Subcutaneous adipose tissue (tissue), 4 donors: ENCODE measurements around the gene PPIL6. TPM values are rescaled to one million over a fixed set of nuclear protein-coding genes. Genes with fewer than 3 reads are reported as not detected.

Experiments
- total RNA-seq, 4 donors: library from RNA; depleted of rRNA; stranded (reverse); fragments of >200 nt; gene quantifications; one replicate each; pipeline ENCODE4 v1.1.0, GENCODE V29; 2016
- TF ChIP-seq, protein P1 (sequence below): fragments of 450-650 bp; IDR thresholded peaks from one replicate; pipeline ENCODE4 v1.5.1; 2016; ENCODE audit warnings: low read depth, mild to moderate bottlenecking, control low read depth, antibody characterized with exemption, moderate library complexity

Gene PPIL6
- total RNA-seq, 4 donors from 2014 or later, result 0.57 to 8.8 (median 4.7) TPM

DNA sequence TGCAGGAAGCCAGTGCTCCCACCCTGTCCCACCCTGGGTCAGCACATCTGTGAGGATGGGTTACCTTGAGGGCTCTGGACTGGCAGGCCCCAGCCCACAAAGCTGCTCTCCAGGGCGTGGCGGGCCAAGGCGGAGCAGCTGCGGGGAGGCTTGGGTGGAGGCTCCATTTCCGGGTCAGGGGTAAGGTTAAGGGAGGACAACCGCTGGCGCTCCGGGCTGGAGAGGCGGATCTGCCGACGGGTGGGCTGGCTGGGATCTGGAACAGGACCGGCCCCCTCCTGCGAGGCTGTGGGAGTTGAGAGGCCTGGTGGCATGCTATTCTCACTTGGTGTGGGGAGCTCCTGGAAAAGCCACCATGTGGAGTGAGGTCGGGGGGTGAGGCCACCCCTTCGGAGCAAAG is 5.6 kb upstream of the PPIL6 start:
- TF ChIP-seq, protein P1, sequence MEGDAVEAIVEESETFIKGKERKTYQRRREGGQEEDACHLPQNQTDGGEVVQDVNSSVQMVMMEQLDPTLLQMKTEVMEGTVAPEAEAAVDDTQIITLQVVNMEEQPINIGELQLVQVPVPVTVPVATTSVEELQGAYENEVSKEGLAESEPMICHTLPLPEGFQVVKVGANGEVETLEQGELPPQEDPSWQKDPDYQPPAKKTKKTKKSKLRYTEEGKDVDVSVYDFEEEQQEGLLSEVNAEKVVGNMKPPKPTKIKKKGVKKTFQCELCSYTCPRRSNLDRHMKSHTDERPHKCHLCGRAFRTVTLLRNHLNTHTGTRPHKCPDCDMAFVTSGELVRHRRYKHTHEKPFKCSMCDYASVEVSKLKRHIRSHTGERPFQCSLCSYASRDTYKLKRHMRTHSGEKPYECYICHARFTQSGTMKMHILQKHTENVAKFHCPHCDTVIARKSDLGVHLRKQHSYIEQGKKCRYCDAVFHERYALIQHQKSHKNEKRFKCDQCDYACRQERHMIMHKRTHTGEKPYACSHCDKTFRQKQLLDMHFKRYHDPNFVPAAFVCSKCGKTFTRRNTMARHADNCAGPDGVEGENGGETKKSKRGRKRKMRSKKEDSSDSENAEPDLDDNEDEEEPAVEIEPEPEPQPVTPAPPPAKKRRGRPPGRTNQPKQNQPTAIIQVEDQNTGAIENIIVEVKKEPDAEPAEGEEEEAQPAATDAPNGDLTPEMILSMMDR, result no peak

DNA sequence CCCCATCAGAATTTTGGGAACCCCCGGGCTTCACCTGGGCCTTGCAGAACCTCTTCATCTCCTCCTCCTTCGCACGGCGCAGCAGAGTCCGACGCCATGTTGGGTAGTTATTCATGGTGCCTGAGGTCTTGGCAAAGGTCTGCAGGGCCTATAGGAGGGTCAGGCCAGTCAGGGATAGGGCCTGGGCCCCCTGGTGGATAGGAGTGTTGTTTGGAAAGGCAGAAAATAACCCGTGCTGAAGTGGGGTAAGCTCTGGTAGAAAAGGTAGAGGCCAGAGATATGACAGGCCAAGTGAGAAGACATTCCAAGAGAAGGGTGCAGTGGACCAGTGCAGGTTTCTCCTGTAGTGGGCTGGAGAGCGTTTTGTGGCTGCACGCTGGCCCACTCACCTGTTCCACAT is 5.0 kb upstream of the PPIL6 start:
- TF ChIP-seq, protein P1, result no peak

DNA sequence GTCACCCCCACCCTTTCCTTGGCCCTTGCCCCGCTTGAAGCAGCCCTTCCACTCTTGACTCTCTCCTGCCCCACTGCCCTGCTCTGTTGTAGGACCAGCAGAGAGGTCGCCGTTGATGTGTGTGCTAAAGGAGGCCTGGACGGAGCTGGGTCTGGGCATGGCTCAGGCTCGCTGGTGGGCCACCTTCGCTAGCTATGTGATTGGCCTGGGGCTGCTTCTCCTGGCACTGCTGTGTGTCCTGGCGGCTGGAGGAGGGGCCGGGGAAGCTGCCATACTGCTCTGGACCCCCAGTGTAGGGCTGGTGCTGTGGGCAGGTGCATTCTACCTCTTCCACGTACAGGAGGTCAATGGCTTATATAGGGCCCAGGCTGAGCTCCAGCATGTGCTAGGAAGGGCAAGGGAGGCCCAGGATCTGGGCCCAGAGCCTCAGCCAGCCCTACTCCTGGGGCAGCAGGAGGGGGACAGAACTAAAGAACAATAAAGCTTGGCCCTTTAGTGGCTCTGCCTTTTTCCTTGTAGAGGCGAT is 3.1 kb upstream of the PPIL6 start:
- TF ChIP-seq, protein P1, result no peak

DNA sequence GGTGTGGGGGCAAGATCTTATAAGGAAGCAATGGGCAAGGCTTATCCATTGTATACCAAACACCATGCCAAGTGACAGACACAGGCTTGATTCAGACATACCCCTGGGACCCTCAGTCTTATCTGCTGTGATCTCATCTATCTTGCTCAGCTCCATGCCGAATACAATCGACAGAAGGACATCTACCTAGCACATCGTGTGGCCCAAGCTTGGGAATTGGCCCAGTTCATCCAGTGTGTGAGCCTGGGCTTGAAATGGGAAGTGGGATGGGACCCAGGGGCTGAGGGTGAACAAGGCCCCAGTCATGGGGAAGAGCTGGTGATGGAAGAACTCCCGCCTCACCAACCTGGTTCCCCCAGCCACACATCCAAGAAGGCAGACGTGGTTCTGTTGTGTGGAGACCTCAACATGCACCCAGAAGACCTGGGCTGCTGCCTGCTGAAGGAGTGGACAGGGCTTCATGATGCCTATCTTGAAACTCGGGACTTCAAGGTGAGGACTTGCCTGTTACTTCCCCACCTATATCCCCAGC is 2.0 kb upstream of the PPIL6 start:
- TF ChIP-seq, protein P1, result no peak

DNA sequence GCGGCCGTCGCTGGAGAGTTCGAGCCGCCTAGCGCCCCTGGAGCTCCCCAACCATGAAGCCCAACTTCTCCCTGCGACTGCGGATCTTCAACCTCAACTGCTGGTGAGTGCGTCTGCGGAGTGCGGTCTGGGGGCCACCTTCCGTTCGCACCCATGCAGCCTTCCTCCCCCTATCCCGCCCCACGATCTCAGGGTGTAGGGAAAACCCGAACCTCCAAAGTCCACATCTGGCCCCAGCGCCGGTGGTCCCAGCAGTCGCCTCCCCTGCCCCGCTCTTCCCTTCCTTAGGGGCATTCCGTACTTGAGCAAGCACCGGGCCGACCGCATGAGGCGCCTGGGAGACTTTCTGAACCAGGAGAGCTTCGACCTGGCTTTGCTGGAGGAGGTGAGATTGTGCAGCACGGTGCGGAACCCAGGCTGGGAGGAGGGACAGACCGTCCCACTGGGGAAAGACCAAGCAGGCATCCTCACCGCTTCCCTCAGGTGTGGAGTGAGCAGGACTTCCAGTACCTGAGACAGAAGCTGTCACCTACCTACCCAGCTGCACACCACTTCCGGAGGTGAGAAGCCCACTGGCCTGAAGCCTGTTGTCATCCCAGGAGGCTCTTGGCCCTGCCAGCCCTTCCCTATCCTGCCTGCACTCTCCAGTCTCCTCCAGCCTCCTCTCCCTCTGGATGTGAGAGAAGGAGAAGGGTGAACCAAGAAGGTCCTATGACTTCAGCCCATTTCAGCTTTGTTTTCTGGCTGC is 815 bp upstream of the PPIL6 start:
- TF ChIP-seq, protein P1, result no peak

DNA sequence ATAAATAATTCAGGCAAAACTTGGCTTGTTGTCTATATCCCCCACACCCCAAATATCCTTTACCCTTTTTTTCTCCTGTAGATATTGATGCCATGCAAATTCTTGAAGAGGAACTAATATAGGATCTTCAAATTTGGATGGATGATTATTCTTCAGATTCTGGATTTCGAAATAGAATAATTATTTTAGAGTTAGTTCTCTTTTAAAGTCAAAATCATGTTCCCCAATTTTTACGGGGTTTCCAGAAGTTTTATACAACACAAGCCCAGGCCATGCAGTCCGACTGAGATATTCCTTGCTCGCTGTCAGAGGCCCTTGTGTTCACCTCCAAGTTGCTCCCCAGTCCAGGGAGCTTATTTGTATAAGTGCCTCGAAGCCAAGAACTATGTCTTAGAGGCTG is 4.4 kb downstream of the PPIL6 start:
- TF ChIP-seq, protein P1, result no peak

DNA sequence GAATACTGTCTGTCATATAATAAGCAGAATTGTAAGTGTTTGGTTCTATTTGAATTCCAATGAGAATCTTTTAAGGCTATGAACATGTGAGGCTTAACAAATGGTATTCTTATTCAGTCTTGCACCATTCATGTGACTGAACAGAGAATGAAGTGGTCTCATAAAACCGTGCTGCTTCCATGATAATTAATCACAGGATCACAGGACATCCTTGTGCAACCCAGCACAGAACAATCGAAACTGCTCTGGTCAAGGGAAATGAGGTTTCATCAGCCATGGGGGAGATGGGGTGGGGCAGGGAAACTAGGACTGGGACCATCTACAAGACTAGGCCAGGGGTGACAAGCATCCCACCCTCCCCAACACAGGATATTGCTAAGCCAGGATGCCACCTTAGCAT is 6.0 kb downstream of the PPIL6 start:
- TF ChIP-seq, protein P1, result no peak
